Measurements from ENCODE around the gene TMEM134. TPM values are rescaled to one million over a fixed set of nuclear protein-coding genes. Genes with fewer than 3 reads are reported as not detected.

The TMEM134 gene
- total RNA-seq, 1 donor from 2014 or later: 62.0 TPM

GRCh38 chr11:67504950-67505581 is 36.0 kb upstream of the TMEM134 start, which contains the start of gene PITPNM1:
TSS of gene PITPNM1 (minus strand) at chr11:67505363. CDS start at chr11:67504180, 1,183 bp downstream.
- peak; percentile 74 for DNase-seq (ENCODE audit: low spot score)
- H3K36me3 Mint-ChIP-seq (ENCODE audit: low read depth): peaks cover 50% of the 10 kb centered on the region
- peak within 1 kb of the TSS; percentile 92 for H3K4me3 Mint-ChIP-seq (ENCODE audit: low read depth)
- H3K9me3 Mint-ChIP-seq: no peaks in the 10 kb centered on the region
- peaks cover 36% of the 10 kb centered on the region for H3K4me1 Mint-ChIP-seq (ENCODE audit: low read depth)
- H3K27ac Mint-ChIP-seq: peak within 1 kb of the TSS; percentile 98
- H3K27me3 Mint-ChIP-seq (ENCODE audit: low read depth): peaks cover 3% of the 10 kb centered on the region
- intact Hi-C loops (cut with micrococcal nuclease): loop anchor here (5.0 kb wide), 4 partner anchors 83 to 233 kb away; partner anchors contain the start of gene ANKRD13D

GRCh38 chr11:67504005-67504949 is 35.2 kb upstream of the TMEM134 start:
- Mint-ChIP-seq H3K36me3 (ENCODE audit: low read depth) (peaks cover 55% of the 10 kb centered on the region), H3K9me3 (no peaks in the 10 kb centered on the region), H3K4me3 (ENCODE audit: low read depth) (peak overlapping the region; percentile 88), H3K27me3 (ENCODE audit: low read depth) (no peaks in the 10 kb centered on the region), H3K27ac (peak overlapping the region; percentile 68), H3K4me1 (ENCODE audit: low read depth) (peaks cover 36% of the 10 kb centered on the region)
- intact Hi-C loops (cut with micrococcal nuclease): no loop called here
- DNase-seq (ENCODE audit: low spot score): peak; percentile 30

GRCh38 chr11:67503119-67504004 is 34.3 kb upstream of the TMEM134 start:
- no peak for DNase-seq (ENCODE audit: low spot score)
- peaks cover 64% of the 10 kb centered on the region for H3K36me3 Mint-ChIP-seq (ENCODE audit: low read depth)

GRCh38 chr11:67502328-67502979 is 33.4 kb upstream of the TMEM134 start:
- DNase-seq (ENCODE audit: low spot score): no peak
- intact Hi-C loops (cut with micrococcal nuclease): no loop called here
- H3K9me3 Mint-ChIP-seq: no peaks in the 10 kb centered on the region
- H3K4me3 Mint-ChIP-seq (ENCODE audit: low read depth): peak overlapping the region; percentile 71
- H3K27ac Mint-ChIP-seq: no peak overlapping the region
- peaks cover 28% of the 10 kb centered on the region for H3K4me1 Mint-ChIP-seq (ENCODE audit: low read depth)
- peaks cover 66% of the 10 kb centered on the region for H3K36me3 Mint-ChIP-seq (ENCODE audit: low read depth)
- H3K27me3 Mint-ChIP-seq (ENCODE audit: low read depth): no peaks in the 10 kb centered on the region

More at GRCh38 chr11:67503119-67504004, 34.3 kb upstream of the TMEM134 start:
- Mint-ChIP-seq H3K4me3 (ENCODE audit: low read depth) (peak overlapping the region; percentile 71), H3K4me1 (ENCODE audit: low read depth) (peaks cover 28% of the 10 kb centered on the region), H3K9me3 (no peaks in the 10 kb centered on the region), H3K27ac (no peak overlapping the region), H3K27me3 (ENCODE audit: low read depth) (no peaks in the 10 kb centered on the region)
- intact Hi-C loops (cut with micrococcal nuclease): no loop called here

- H3K9me3 Mint-ChIP-seq: no peaks in the 10 kb centered on the region
- no peak overlapping the region for H3K4me3 Mint-ChIP-seq (ENCODE audit: low read depth)
- intact Hi-C loops (cut with micrococcal nuclease): no loop called here
- peaks cover 24% of the 10 kb centered on the region for H3K4me1 Mint-ChIP-seq (ENCODE audit: low read depth)
- H3K27me3 Mint-ChIP-seq (ENCODE audit: low read depth): no peaks in the 10 kb centered on the region
- DNase-seq (ENCODE audit: low spot score): no peak
- H3K27ac Mint-ChIP-seq: no peak overlapping the region
- H3K36me3 Mint-ChIP-seq (ENCODE audit: low read depth): peaks cover 62% of the 10 kb centered on the region
Measured at GRCh38 chr11:67501854-67502253, 32.8 kb upstream of the TMEM134 start.

- Mint-ChIP-seq H3K36me3 (ENCODE audit: low read depth) (peaks cover 57% of the 10 kb centered on the region), H3K27ac (peak overlapping the region; percentile 21)
- intact Hi-C loops (cut with micrococcal nuclease): no loop called here
Measured at GRCh38 chr11:67500831-67501715, 32.0 kb upstream of the TMEM134 start.

GRCh38 chr11:67500484-67500821 is 31.4 kb upstream of the TMEM134 start:
- Mint-ChIP-seq H3K27ac (peak overlapping the region; percentile 21), H3K4me3 (ENCODE audit: low read depth) (no peak overlapping the region), H3K9me3 (no peaks in the 10 kb centered on the region), H3K36me3 (ENCODE audit: low read depth) (peaks cover 62% of the 10 kb centered on the region), H3K4me1 (ENCODE audit: low read depth) (peaks cover 15% of the 10 kb centered on the region), H3K27me3 (ENCODE audit: low read depth) (no peaks in the 10 kb centered on the region)
- intact Hi-C loops (cut with micrococcal nuclease): no loop called here
- DNase-seq (ENCODE audit: low spot score): no peak

More at GRCh38 chr11:67500831-67501715, 32.0 kb upstream of the TMEM134 start:
- Mint-ChIP-seq H3K27me3 (ENCODE audit: low read depth) (no peaks in the 10 kb centered on the region), H3K4me3 (ENCODE audit: low read depth) (no peak overlapping the region), H3K4me1 (ENCODE audit: low read depth) (peaks cover 20% of the 10 kb centered on the region), H3K9me3 (no peaks in the 10 kb centered on the region)
- no peak for DNase-seq (ENCODE audit: low spot score)

- intact Hi-C loops (cut with micrococcal nuclease): no loop called here
- Mint-ChIP-seq H3K36me3 (ENCODE audit: low read depth) (peaks cover 64% of the 10 kb centered on the region), H3K4me1 (ENCODE audit: low read depth) (peaks cover 14% of the 10 kb centered on the region), H3K9me3 (no peaks in the 10 kb centered on the region), H3K27me3 (ENCODE audit: low read depth) (no peaks in the 10 kb centered on the region), H3K27ac (no peak overlapping the region), H3K4me3 (ENCODE audit: low read depth) (no peak overlapping the region)
- no peak for DNase-seq (ENCODE audit: low spot score)
Measured at GRCh38 chr11:67499808-67500483, 30.9 kb upstream of the TMEM134 start.

GRCh38 chr11:67498544-67498972 is 29.5 kb upstream of the TMEM134 start:
- no peak overlapping the region for H3K27ac Mint-ChIP-seq
- no peaks in the 10 kb centered on the region for H3K27me3 Mint-ChIP-seq (ENCODE audit: low read depth)
- H3K4me3 Mint-ChIP-seq (ENCODE audit: low read depth): no peak overlapping the region
- no peaks in the 10 kb centered on the region for H3K9me3 Mint-ChIP-seq
- intact Hi-C loops (cut with micrococcal nuclease): no loop called here
- peaks cover 70% of the 10 kb centered on the region for H3K36me3 Mint-ChIP-seq (ENCODE audit: low read depth)
- peaks cover 14% of the 10 kb centered on the region for H3K4me1 Mint-ChIP-seq (ENCODE audit: low read depth)
- no peak for DNase-seq (ENCODE audit: low spot score)

GRCh38 chr11:67497656-67498291 is 28.7 kb upstream of the TMEM134 start:
- Mint-ChIP-seq H3K4me3 (ENCODE audit: low read depth) (no peak overlapping the region), H3K36me3 (ENCODE audit: low read depth) (peaks cover 62% of the 10 kb centered on the region), H3K27me3 (ENCODE audit: low read depth) (no peaks in the 10 kb centered on the region), H3K27ac (no peak overlapping the region), H3K4me1 (ENCODE audit: low read depth) (peaks cover 10% of the 10 kb centered on the region), H3K9me3 (no peaks in the 10 kb centered on the region)
- intact Hi-C loops (cut with micrococcal nuclease): no loop called here
- DNase-seq (ENCODE audit: low spot score): no peak

All from activated T-helper 2 cell treated with anti-CD3 and anti-CD28 coated beads, Interferon-gamma antibody, Interleukin-2, Interleukin-4, amounts not matched to agents 10 μg/mL and 5 μg/mL and 100 μg/mL, durations not matched to agents 14 hours and 24 hours and 36 hours (primary cell).